ENCODE results near the gene SLC2A6. TPM values are rescaled to one million over a fixed set of nuclear protein-coding genes. Genes with fewer than 3 reads are reported as not detected.

SLC2A6 gene
- total RNA-seq, 1 experiment from 2014 or later = 18.7 TPM

GRCh38 chr9:133516256-133516960 is 37.5 kb upstream of the SLC2A6 start:
- Histone ChIP-seq H3K18ac (ENCODE audit: insufficient read length, low read depth, low read length) (no peak overlapping the region), H3K9me3 (ENCODE audit: control insufficient read depth, low read depth, low read length) (no peaks in the 10 kb centered on the region), H3K23ac (ENCODE audit: insufficient read length, low read depth, low read length) (no peak overlapping the region), H4K20me1 (ENCODE audit: control insufficient read depth, insufficient read depth, insufficient read length) (no peaks in the 10 kb centered on the region), H3K4ac (ENCODE audit: low read depth, low read length) (no peak overlapping the region), H3K56ac (ENCODE audit: insufficient read length, low read depth, low read length) (no peak overlapping the region), H3K9ac (ENCODE audit: extremely low read depth, insufficient read length, low read length) (no peak overlapping the region), H3K27ac (ENCODE audit: insufficient read length, low read depth, low read length) (no peak overlapping the region), H2AK5ac (ENCODE audit: insufficient read length, low read length) (no peak overlapping the region), H2BK5ac (ENCODE audit: insufficient read length, low read length) (no peak overlapping the region), H2AFZ (ENCODE audit: low read length) (no peak overlapping the region), H3K79me2 (ENCODE audit: insufficient read depth, low read length) (no peaks in the 10 kb centered on the region), H2BK20ac (ENCODE audit: low read depth, low read length, poor library complexity, severe bottlenecking) (no peak overlapping the region), H4K91ac (ENCODE audit: insufficient read length, low read depth, low read length) (no peak overlapping the region), H2BK120ac (ENCODE audit: low read depth, low read length, poor library complexity, severe bottlenecking) (no peak overlapping the region), H3K14ac (ENCODE audit: insufficient read depth, low read length) (no peak overlapping the region), H2BK12ac (ENCODE audit: insufficient read length, low read depth, low read length) (no peak overlapping the region), H3K4me1 (ENCODE audit: insufficient read depth, low read length) (no peaks in the 10 kb centered on the region), H4K8ac (replicated peaks; ENCODE audit: insufficient read length, low read depth, low read length) (no peak overlapping the region), H3K4me2 (ENCODE audit: insufficient read depth, insufficient read length, low read length) (no peak overlapping the region), H3K23me2 (ENCODE audit: insufficient read length, low read depth, low read length, poor library complexity, severe bottlenecking) (no peaks in the 10 kb centered on the region), H2BK15ac (ENCODE audit: low read depth, low read length) (no peak overlapping the region), H3T11ph (ENCODE audit: low read length) (no peak overlapping the region), H4K5ac (ENCODE audit: insufficient read length, low read depth, low read length) (no peak overlapping the region), H3K79me1 (ENCODE audit: insufficient read depth, low read depth, low read length, poor library complexity, severe bottlenecking) (no peaks in the 10 kb centered on the region), H3K27me3 (ENCODE audit: insufficient read depth, low read length) (no peaks in the 10 kb centered on the region)
- H3K9me3 Mint-ChIP-seq = no peaks in the 10 kb centered on the region
- H3K27ac Mint-ChIP-seq = no peak overlapping the region
- no peaks in the 10 kb centered on the region for H3K36me3 Mint-ChIP-seq (ENCODE audit: insufficient read depth in 1 of 3, low read depth in 3 of 3)
- no CpG with 5 or more reads among the region's 11 CpGs for WGBS (ENCODE audit: extremely low coverage, insufficient read length, low lambda C conversion rate)
- DNase-seq = no peak
- TF ChIP-seq, protein P1, sequence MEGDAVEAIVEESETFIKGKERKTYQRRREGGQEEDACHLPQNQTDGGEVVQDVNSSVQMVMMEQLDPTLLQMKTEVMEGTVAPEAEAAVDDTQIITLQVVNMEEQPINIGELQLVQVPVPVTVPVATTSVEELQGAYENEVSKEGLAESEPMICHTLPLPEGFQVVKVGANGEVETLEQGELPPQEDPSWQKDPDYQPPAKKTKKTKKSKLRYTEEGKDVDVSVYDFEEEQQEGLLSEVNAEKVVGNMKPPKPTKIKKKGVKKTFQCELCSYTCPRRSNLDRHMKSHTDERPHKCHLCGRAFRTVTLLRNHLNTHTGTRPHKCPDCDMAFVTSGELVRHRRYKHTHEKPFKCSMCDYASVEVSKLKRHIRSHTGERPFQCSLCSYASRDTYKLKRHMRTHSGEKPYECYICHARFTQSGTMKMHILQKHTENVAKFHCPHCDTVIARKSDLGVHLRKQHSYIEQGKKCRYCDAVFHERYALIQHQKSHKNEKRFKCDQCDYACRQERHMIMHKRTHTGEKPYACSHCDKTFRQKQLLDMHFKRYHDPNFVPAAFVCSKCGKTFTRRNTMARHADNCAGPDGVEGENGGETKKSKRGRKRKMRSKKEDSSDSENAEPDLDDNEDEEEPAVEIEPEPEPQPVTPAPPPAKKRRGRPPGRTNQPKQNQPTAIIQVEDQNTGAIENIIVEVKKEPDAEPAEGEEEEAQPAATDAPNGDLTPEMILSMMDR (conservative IDR thresholded peaks at IDR 0.05) = no peak
- H3K4me1 Mint-ChIP-seq = peaks cover 0 to 6% of the 10 kb centered on the region in 2 experiments; a peak in 1 of 4 replicates
- no peak overlapping the region for H3K4me3 Mint-ChIP-seq
- peaks cover 7% of the 10 kb centered on the region for H3K27me3 Mint-ChIP-seq (ENCODE audit: low read depth)
